ENCODE results near the gene KIF3A. TPM values are rescaled to one million over a fixed set of nuclear protein-coding genes. Genes with fewer than 3 reads are reported as not detected.

KIF3A gene
- total and polyA plus RNA-seq, 7 donors, result 1.2 to 19.9 (median 7.1) TPM

DNA sequence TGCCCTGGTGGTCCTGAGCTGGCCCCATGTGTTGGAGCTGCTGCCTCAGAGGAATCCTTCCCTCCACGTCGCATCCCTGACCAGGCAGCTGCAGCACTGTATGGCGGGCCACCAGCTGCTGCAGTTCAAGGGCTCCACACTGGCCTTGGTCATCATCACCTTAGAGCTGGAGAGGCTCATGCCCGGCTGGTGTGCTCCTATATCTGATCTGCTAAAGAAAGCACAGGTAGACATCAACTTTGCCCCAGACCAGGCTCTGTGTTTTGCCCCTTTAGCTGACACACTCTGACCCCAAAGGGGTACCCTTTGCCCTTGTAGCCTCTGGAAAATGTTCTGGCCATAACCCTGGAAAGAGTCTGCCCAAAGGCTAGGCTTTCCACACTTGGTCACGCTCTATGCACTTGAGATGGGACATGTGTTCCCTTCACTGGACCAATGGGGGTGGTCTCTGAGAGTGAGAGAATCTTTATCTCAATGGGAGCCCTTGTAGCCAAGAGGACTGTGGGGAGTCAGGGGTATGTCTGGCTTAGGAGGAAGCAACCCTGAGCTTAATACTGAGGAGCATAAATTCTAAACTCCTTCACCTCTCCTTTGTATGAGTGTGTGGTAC lies 14.7 kb upstream of the KIF3A start:
- peaks cover 0 to 9% (median 8%) of the 10 kb centered on the region in 4 donors for H3K4me1 ChIP-seq
- DNase-seq, result no peak
- H3K9me3 ChIP-seq, result no peaks in the 10 kb centered on the region
- intact Hi-C loops (cut with DNase I), result no loop called here
- H3K27ac ChIP-seq, result no peak overlapping the region
- H3K4me3 ChIP-seq, result no peak overlapping the region
- peaks cover 8 to 14% (median 11%) of the 10 kb centered on the region in 3 donors for H3K27me3 ChIP-seq
- WGBS, 2 donors, result 94 to 95% methylated on average over 5 of the region's 5 CpGs
- TF ChIP-seq, protein P1, sequence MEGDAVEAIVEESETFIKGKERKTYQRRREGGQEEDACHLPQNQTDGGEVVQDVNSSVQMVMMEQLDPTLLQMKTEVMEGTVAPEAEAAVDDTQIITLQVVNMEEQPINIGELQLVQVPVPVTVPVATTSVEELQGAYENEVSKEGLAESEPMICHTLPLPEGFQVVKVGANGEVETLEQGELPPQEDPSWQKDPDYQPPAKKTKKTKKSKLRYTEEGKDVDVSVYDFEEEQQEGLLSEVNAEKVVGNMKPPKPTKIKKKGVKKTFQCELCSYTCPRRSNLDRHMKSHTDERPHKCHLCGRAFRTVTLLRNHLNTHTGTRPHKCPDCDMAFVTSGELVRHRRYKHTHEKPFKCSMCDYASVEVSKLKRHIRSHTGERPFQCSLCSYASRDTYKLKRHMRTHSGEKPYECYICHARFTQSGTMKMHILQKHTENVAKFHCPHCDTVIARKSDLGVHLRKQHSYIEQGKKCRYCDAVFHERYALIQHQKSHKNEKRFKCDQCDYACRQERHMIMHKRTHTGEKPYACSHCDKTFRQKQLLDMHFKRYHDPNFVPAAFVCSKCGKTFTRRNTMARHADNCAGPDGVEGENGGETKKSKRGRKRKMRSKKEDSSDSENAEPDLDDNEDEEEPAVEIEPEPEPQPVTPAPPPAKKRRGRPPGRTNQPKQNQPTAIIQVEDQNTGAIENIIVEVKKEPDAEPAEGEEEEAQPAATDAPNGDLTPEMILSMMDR (IDR thresholded peaks at IDR 0.05), result no peak
- TF ChIP-seq POLR2AphosphoS5 (IDR thresholded peaks at IDR 0.05) (no peak), EP300 (IDR thresholded peaks at IDR 0.05) (no peak), POLR2A (IDR thresholded peaks at IDR 0.05) (no peak)
- peaks cover 0 to 1% (median 0%) of the 10 kb centered on the region in 4 donors for H3K36me3 ChIP-seq

DNA sequence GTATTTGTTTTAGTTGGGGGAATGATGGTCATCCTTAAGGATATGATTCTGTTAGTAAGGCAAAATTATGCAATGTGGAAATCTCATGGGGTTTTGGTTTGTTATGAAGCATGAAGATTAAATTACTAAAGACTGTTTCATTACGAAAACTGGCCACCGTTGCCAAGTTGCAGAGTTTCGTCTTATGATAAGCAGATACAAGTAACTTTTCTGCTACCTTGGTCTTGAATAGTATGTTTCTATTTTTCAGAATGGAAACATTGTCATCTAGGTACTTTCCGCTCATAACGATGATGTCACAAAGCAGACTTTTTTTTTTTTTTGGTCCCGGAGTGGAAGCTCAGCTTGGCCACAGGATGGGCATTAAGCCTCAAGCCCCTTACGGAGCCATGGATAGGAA lies 14.1 kb upstream of the KIF3A start:
- no peak overlapping the region for H3K4me3 ChIP-seq
- no peaks in the 10 kb centered on the region for H3K9me3 ChIP-seq
- WGBS, 2 donors, result 75 to 87% methylated on average over 7 of the region's 7 CpGs
- TF ChIP-seq POLR2AphosphoS5 (IDR thresholded peaks at IDR 0.05) (no peak), EP300 (IDR thresholded peaks at IDR 0.05) (no peak), POLR2A (IDR thresholded peaks at IDR 0.05) (no peak)
- H3K27me3 ChIP-seq, result peaks cover 15 to 20% (median 17%) of the 10 kb centered on the region in 3 donors
- peak; percentile 84 for DNase-seq
- H3K4me1 ChIP-seq, result peaks cover 0 to 13% (median 11%) of the 10 kb centered on the region in 4 donors
- no peak overlapping the region for H3K27ac ChIP-seq
- intact Hi-C loops (cut with DNase I), result no loop called here
- H3K36me3 ChIP-seq, result no peaks in the 10 kb centered on the region

DNA sequence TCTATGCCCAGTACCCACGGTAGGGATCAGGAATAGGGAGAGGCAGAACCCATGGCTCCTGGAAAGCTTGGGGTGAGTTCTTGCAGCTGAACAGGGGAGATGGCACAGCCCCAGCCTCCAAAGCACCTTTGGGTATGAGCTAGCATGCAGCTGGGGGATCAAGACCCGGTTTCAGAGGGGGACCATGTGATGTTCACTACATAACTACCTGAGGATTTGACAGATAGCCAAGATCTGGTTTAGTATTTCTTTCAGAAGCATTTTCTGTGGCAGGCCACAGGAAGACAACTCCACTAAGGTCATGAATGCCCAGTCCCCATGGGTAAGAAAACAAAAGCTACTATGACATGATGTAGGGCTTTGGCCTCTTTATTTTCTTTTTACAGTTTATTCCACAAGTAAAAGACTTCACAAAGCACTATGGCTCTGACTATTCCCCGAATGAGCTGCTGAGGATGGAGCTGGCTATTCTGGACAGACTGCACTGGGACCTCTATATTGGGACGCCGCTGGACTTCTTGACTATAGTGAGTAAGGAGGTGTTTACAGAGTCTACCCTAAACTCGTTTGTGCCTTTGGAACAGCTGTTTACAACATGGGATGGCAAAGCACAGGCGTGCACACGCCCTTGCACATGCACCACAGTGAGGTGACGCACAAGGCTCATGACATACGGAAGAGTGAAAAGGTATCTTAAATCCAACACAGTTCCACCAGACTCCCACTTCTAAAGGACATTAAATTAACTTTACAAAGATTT lies 13.3 kb upstream of the KIF3A start:
- Histone ChIP-seq H3K4me1 (peaks cover 0 to 13% (median 11%) of the 10 kb centered on the region in 4 donors), H3K9me3 (no peaks in the 10 kb centered on the region), H3K27me3 (peaks cover 17 to 28% (median 25%) of the 10 kb centered on the region in 3 donors), H3K36me3 (no peaks in the 10 kb centered on the region), H3K27ac (no peak overlapping the region), H3K4me3 (no peak overlapping the region)
- intact Hi-C loops (cut with DNase I), result no loop called here
- TF ChIP-seq, protein P1 (IDR thresholded peaks at IDR 0.05), result no peak
- TF ChIP-seq EP300 (IDR thresholded peaks at IDR 0.05) (no peak), POLR2A (IDR thresholded peaks at IDR 0.05) (no peak), POLR2AphosphoS5 (IDR thresholded peaks at IDR 0.05) (no peak)
- 78 to 80% methylated on average over 10 of the region's 10 CpGs for WGBS, 2 donors
- no peak for DNase-seq

DNA sequence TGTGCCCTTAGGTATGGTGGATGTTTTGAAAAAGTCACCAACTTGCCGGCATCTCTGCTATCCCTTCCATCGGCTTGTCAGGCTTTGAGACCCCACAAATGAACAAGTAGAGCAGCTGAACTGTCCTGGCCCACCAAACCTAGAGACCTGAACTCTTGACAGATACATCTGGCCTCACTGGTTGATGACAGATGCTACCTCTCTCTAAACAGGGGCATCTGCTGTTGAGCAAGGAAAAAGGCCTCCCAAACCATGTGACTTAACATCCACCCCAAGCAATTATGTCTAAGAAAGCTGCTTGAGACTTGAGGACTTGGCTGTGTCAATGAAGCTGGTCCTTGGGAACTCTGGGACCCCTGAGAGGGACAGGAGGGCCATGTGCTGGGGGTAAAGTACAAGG lies 12.2 kb upstream of the KIF3A start:
- no peaks in the 10 kb centered on the region for H3K9me3 ChIP-seq
- H3K27ac ChIP-seq, result no peak overlapping the region
- no peaks in the 10 kb centered on the region for H3K36me3 ChIP-seq
- intact Hi-C loops (cut with DNase I), result no loop called here
- 95 to 97% methylated on average over 2 of the region's 2 CpGs for WGBS, 2 donors
- TF ChIP-seq POLR2A (IDR thresholded peaks at IDR 0.05), result no peak
- TF ChIP-seq EP300 (IDR thresholded peaks at IDR 0.05), result no peak
- TF ChIP-seq POLR2AphosphoS5 (IDR thresholded peaks at IDR 0.05), result no peak
- TF ChIP-seq, protein P1 (IDR thresholded peaks at IDR 0.05), result no peak
- peaks cover 20 to 40% (median 36%) of the 10 kb centered on the region in 3 donors for H3K27me3 ChIP-seq
- H3K4me3 ChIP-seq, result no peak overlapping the region
- peaks cover 0 to 13% (median 11%) of the 10 kb centered on the region in 4 donors for H3K4me1 ChIP-seq
- DNase-seq, result no peak

DNA sequence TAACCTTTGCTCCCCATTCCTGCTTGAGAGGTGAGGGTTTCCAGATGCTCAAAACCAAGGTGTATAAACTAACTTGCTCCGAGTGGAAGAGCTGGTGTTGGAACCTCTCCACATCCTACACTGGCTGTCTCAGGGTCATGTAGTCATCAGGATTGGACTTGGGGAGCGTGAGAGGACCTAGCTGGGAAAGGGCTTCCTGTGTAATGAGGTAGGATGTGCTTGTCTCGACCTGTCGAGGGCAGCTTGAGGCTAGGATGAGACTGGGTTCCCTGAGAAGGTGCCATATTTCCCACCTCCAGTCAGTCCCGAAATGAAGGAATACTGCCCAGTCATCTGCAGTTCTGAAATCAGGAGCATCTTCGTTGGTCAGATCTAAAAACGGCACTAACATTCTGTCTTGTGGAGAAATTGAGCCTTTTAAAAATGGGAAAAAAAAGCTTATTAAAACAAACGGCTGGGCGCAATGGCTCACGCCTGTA lies 11.2 kb upstream of the KIF3A start:
- intact Hi-C loops (cut with DNase I), result no loop called here

More for the DNA sequence above, 11.2 kb upstream of the KIF3A start:
- H3K27me3 ChIP-seq, result peaks cover 20 to 48% (median 36%) of the 10 kb centered on the region in 3 donors
- DNase-seq, result no peak
- no peak overlapping the region for H3K4me3 ChIP-seq
- H3K36me3 ChIP-seq, result no peaks in the 10 kb centered on the region
- no peak overlapping the region for H3K27ac ChIP-seq
- peaks cover 0 to 13% (median 11%) of the 10 kb centered on the region in 4 donors for H3K4me1 ChIP-seq
- no peaks in the 10 kb centered on the region for H3K9me3 ChIP-seq
- 90 to 92% methylated on average over 10 of the region's 10 CpGs for WGBS, 2 donors
- TF ChIP-seq, protein P1 (IDR thresholded peaks at IDR 0.05), result no peak
- no peak for TF ChIP-seq EP300 (IDR thresholded peaks at IDR 0.05)
- TF ChIP-seq POLR2AphosphoS5 (IDR thresholded peaks at IDR 0.05), result no peak
- TF ChIP-seq POLR2A (IDR thresholded peaks at IDR 0.05), result no peak
